ENCODE measurements around the gene MNX1. TPM values are rescaled to one million over a fixed set of nuclear protein-coding genes. Genes with fewer than 3 reads are reported as not detected.
A peak's percentile ranks its signal among the peaks of the same experiment; 100 is the strongest.

MNX1 gene
- total RNA-seq, 4 donors from 2014 or later = 0.56 TPM; not detected in 3

GRCh38 chr7:157056957-157057902 is 46.8 kb upstream of the MNX1 start:
- Histone ChIP-seq H3K27ac (no peak overlapping the region), H3K27me3 (peaks cover 13% of the 10 kb centered on the region), H3K4me1 (no peaks in the 10 kb centered on the region), H3K36me3 (no peaks in the 10 kb centered on the region), H3K4me3 (no peak overlapping the region), H3K9me3 (peaks cover 4% of the 10 kb centered on the region)
- DNase-seq (ENCODE audit: low spot score in 2 of 2) = peak; percentile 14 to 49
- 76% methylated on average over 16 of the region's 16 CpGs for WGBS
- no peak for TF ChIP-seq POLR2A (IDR thresholded peaks at IDR 0.05)
- TF ChIP-seq EP300 (IDR thresholded peaks at IDR 0.05) = no peak
- TF ChIP-seq CTCF (IDR thresholded peaks at IDR 0.05) = no peak
- no peak for TF ChIP-seq POLR2AphosphoS5 (IDR thresholded peaks at IDR 0.05)

GRCh38 chr7:157056246-157056645 is 45.8 kb upstream of the MNX1 start:
- peaks cover 13% of the 10 kb centered on the region for H3K27me3 ChIP-seq
- H3K9me3 ChIP-seq = no peaks in the 10 kb centered on the region
- H3K4me1 ChIP-seq = no peaks in the 10 kb centered on the region
- H3K36me3 ChIP-seq = no peaks in the 10 kb centered on the region
- DNase-seq (ENCODE audit: low spot score in 2 of 2) = peak; percentile 24 to 45
- H3K4me3 ChIP-seq = no peak overlapping the region
- no peak overlapping the region for H3K27ac ChIP-seq
- 82% methylated on average over 9 of the region's 9 CpGs for whole genome bisulfite sequencing
- TF ChIP-seq CTCF (IDR thresholded peaks at IDR 0.05) = no peak
- no peak for TF ChIP-seq POLR2AphosphoS5 (IDR thresholded peaks at IDR 0.05)
- TF ChIP-seq POLR2A (IDR thresholded peaks at IDR 0.05) = no peak
- TF ChIP-seq EP300 (IDR thresholded peaks at IDR 0.05) = no peak

- DNase-seq (ENCODE audit: low spot score in 2 of 2) = peak; percentile 18 to 25
- Histone ChIP-seq H3K36me3 (no peaks in the 10 kb centered on the region), H3K9me3 (no peaks in the 10 kb centered on the region), H3K27ac (no peak overlapping the region), H3K27me3 (peaks cover 16% of the 10 kb centered on the region), H3K4me1 (no peaks in the 10 kb centered on the region), H3K4me3 (no peak overlapping the region)
- TF ChIP-seq CTCF (IDR thresholded peaks at IDR 0.05) = no peak
- no peak for TF ChIP-seq POLR2AphosphoS5 (IDR thresholded peaks at IDR 0.05)
- TF ChIP-seq POLR2A (IDR thresholded peaks at IDR 0.05) = no peak
- no peak for TF ChIP-seq EP300 (IDR thresholded peaks at IDR 0.05)
- 83% methylated on average over 9 of the region's 9 CpGs for WGBS
Measured at GRCh38 chr7:157054927-157055326, 44.5 kb upstream of the MNX1 start.

- Histone ChIP-seq H3K36me3 (no peaks in the 10 kb centered on the region), H3K4me3 (no peak overlapping the region), H3K27me3 (peaks cover 15% of the 10 kb centered on the region), H3K27ac (no peak overlapping the region), H3K4me1 (no peaks in the 10 kb centered on the region), H3K9me3 (no peaks in the 10 kb centered on the region)
- WGBS = 88% methylated on average over 5 of the region's 5 CpGs
- DNase-seq (ENCODE audit: low spot score in 2 of 2) = peak in 1 of 2 donors; percentile 20
- TF ChIP-seq CTCF (IDR thresholded peaks at IDR 0.05) (no peak), POLR2AphosphoS5 (IDR thresholded peaks at IDR 0.05) (no peak), POLR2A (IDR thresholded peaks at IDR 0.05) (no peak), EP300 (IDR thresholded peaks at IDR 0.05) (no peak)
Measured at GRCh38 chr7:157053118-157053517, 42.7 kb upstream of the MNX1 start.

GRCh38 chr7:157047148-157047547 is 36.7 kb upstream of the MNX1 start:
- 70% methylated on average over 6 of the region's 6 CpGs for WGBS
- Histone ChIP-seq H3K27ac (no peak overlapping the region), H3K4me1 (no peaks in the 10 kb centered on the region), H3K9me3 (no peaks in the 10 kb centered on the region), H3K4me3 (no peak overlapping the region), H3K36me3 (no peaks in the 10 kb centered on the region), H3K27me3 (peaks cover 10% of the 10 kb centered on the region)
- no peak for TF ChIP-seq EP300 (IDR thresholded peaks at IDR 0.05)
- DNase-seq (ENCODE audit: low spot score in 2 of 2) = peak in 1 of 2 donors; percentile 46
